ENCODE results near the gene SMARCAL1. TPM values are rescaled to one million over a fixed set of nuclear protein-coding genes. Genes with fewer than 3 reads are reported as not detected.

SMARCAL1 gene
- total and polyA plus RNA-seq, 9 of the 15 experiments (the other 6 are each of a cell fraction or from before 2014, with no cell fraction given), result 8.2 to 27.9 (median 12.4) TPM

DNA sequence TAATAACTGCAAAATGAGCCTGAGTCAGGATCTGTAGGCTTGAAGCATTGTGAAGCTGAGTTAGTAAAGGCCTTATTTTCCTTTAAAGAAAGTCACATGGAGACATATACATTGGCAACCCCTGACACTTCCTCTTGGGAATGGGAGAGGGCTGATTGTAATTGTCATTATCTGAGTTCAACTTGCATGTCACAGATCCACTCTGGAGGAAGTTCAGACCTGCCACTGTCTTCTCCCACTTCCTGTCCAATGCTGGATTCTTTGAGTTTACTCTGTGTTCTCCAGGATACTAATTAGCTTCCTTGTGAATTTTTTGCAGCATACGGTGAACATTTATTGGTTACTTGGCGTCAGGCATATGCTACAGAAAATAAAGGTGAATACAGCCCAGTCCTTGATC, 34.1 kb downstream of the SMARCAL1 start:
- in situ Hi-C loops (cut with MboI), result no loop called here
- Histone ChIP-seq H3K9me1 (ENCODE audit: control insufficient read depth, insufficient read depth, low read length) (no peaks in the 10 kb centered on the region), H3K9ac (ENCODE audit: insufficient read depth in 1 of 2, low read depth in 2 of 2, low read length in 2 of 2) (no peak overlapping the region), H3K27ac (ENCODE audit: extremely low read depth, low read depth, low read length) (no peak overlapping the region), H3K79me2 (ENCODE audit: control insufficient read depth, insufficient read depth, low read length) (no peaks in the 10 kb centered on the region), H2AFZ (ENCODE audit: low read depth, low read length) (no peak overlapping the region), H3K4me2 (ENCODE audit: insufficient read depth, low read length) (no peak overlapping the region), H4K20me1 (replicated peaks; ENCODE audit: control insufficient read depth, insufficient read depth, low read length) (no peaks in the 10 kb centered on the region), H3K9me3 (replicated peaks; ENCODE audit: control insufficient read depth, insufficient read depth, low read depth, low read length) (no peaks in the 10 kb centered on the region), H3K4me3 (no peak overlapping the region), H3K4me1 (replicated peaks in 1 of 2; ENCODE audit: control insufficient read depth in 2 of 2, insufficient read depth in 2 of 2, low read length in 2 of 2) (no peaks in the 10 kb centered on the region), H3K36me3 (ENCODE audit: control insufficient read depth, insufficient read depth, low read length) (peaks cover 57% of the 10 kb centered on the region), H3K27me3 (ENCODE audit: control insufficient read depth in 2 of 2, insufficient read depth in 2 of 2, low read length in 2 of 2) (no peaks in the 10 kb centered on the region)
- intact Hi-C loops (cut with micrococcal nuclease), result no loop called here
- ChIA-PET CTCF (ENCODE audit: low intra/inter-chr PET ratio) (no interaction called here), POLR2A (no interaction called here)
- no TSS peak for BruUV-seq (replicated peaks)
- ATAC-seq (no peak), DNase-seq (ENCODE audit: extremely low read depth in 1 of 4, low spot score in 3 of 4) (peak in 1 of 4 experiments; percentile 1), FAIRE-seq (no peak)
- 92% methylated on average over 2 of the region's 2 CpGs for WGBS (ENCODE audit: insufficient coverage, low coverage, missing lambda C conversion rate)
- TF ChIP-seq ZFX (CRISPR knock-in tag; IDR thresholded peaks at IDR 0.05), result no peak
- no peak for TF ChIP-seq TOE1 (IDR thresholded peaks at IDR 0.05; ENCODE audit: borderline replicate concordance)
- TF ChIP-seq TOE1 (CRISPR knock-in tag; IDR thresholded peaks at IDR 0.05; ENCODE audit: borderline replicate concordance, low read depth), result no peak
- TF ChIP-seq, protein P1, sequence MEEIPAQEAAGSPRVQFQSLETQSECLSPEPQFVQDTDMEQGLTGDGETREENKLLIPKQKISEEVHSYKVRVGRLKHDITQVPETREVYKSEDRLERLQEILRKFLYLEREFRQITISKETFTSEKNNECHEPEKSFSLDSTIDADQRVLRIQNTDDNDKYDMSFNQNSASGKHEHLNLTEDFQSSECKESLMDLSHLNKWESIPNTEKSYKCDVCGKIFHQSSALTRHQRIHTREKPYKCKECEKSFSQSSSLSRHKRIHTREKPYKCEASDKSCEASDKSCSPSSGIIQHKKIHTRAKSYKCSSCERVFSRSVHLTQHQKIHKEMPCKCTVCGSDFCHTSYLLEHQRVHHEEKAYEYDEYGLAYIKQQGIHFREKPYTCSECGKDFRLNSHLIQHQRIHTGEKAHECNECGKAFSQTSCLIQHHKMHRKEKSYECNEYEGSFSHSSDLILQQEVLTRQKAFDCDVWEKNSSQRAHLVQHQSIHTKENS (CRISPR knock-in tag; IDR thresholded peaks at IDR 0.05), result no peak
- TF ChIP-seq EP400 (IDR thresholded peaks at IDR 0.05), result no peak
- no peak for TF ChIP-seq PHF8 (IDR thresholded peaks at IDR 0.05; ENCODE audit: borderline replicate concordance, low read length)
- TF ChIP-seq, protein P2, sequence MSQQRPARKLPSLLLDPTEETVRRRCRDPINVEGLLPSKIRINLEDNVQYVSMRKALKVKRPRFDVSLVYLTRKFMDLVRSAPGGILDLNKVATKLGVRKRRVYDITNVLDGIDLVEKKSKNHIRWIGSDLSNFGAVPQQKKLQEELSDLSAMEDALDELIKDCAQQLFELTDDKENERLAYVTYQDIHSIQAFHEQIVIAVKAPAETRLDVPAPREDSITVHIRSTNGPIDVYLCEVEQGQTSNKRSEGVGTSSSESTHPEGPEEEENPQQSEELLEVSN (IDR thresholded peaks at IDR 0.05; ENCODE audit: borderline replicate concordance in 1 of 2, extremely low read depth in 1 of 2, insufficient read depth in 1 of 2, insufficient read length in 1 of 2, low read depth in 1 of 2, low read length in 1 of 2, poor library complexity in 1 of 2, severe bottlenecking in 1 of 2), result no peak
- TF ChIP-seq, protein P3, sequence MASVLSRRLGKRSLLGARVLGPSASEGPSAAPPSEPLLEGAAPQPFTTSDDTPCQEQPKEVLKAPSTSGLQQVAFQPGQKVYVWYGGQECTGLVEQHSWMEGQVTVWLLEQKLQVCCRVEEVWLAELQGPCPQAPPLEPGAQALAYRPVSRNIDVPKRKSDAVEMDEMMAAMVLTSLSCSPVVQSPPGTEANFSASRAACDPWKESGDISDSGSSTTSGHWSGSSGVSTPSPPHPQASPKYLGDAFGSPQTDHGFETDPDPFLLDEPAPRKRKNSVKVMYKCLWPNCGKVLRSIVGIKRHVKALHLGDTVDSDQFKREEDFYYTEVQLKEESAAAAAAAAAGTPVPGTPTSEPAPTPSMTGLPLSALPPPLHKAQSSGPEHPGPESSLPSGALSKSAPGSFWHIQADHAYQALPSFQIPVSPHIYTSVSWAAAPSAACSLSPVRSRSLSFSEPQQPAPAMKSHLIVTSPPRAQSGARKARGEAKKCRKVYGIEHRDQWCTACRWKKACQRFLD (CRISPR knock-in tag; IDR thresholded peaks at IDR 0.05), result no peak
- TF ChIP-seq, protein P4, sequence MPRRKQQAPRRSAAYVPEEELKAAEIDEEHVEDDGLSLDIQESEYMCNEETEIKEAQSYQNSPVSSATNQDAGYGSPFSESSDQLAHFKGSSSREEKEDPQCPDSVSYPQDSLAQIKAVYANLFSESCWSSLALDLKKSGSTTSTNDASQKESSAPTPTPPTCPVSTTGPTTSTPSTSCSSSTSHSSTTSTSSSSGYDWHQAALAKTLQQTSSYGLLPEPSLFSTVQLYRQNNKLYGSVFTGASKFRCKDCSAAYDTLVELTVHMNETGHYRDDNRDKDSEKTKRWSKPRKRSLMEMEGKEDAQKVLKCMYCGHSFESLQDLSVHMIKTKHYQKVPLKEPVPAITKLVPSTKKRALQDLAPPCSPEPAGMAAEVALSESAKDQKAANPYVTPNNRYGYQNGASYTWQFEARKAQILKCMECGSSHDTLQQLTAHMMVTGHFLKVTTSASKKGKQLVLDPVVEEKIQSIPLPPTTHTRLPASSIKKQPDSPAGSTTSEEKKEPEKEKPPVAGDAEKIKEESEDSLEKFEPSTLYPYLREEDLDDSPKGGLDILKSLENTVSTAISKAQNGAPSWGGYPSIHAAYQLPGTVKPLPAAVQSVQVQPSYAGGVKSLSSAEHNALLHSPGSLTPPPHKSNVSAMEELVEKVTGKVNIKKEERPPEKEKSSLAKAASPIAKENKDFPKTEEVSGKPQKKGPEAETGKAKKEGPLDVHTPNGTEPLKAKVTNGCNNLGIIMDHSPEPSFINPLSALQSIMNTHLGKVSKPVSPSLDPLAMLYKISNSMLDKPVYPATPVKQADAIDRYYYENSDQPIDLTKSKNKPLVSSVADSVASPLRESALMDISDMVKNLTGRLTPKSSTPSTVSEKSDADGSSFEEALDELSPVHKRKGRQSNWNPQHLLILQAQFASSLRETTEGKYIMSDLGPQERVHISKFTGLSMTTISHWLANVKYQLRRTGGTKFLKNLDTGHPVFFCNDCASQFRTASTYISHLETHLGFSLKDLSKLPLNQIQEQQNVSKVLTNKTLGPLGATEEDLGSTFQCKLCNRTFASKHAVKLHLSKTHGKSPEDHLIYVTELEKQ (CRISPR knock-in tag; IDR thresholded peaks at IDR 0.05), result no peak
- TF ChIP-seq SIN3B (IDR thresholded peaks at IDR 0.05; ENCODE audit: low read depth), result no peak
- no peak for TF ChIP-seq SAFB2 (IDR thresholded peaks at IDR 0.05; ENCODE audit: borderline replicate concordance, low read depth, low read length, severe bottlenecking)
- TF ChIP-seq ZNF583 (CRISPR knock-in tag; IDR thresholded peaks at IDR 0.05), result no peak

All from K562 (cell line).